GM10266 (cell line): ENCODE measurements around the gene TOR1A.

Source experiments
- DNase-seq: peaks from one replicate; pipeline ENCODE4 v3.0.0; 2012; ENCODE audit errors: extremely low spot score
- CTCF ChIP-seq: IDR thresholded peaks from 2 replicates; pipeline ENCODE4 v1.5.1; 2012; ENCODE audit warnings: mild to moderate bottlenecking, low read depth; ENCODE audit not compliant: control insufficient read depth, insufficient read depth; ENCODE audit errors: missing control alignments

TOR1A gene

DNA sequence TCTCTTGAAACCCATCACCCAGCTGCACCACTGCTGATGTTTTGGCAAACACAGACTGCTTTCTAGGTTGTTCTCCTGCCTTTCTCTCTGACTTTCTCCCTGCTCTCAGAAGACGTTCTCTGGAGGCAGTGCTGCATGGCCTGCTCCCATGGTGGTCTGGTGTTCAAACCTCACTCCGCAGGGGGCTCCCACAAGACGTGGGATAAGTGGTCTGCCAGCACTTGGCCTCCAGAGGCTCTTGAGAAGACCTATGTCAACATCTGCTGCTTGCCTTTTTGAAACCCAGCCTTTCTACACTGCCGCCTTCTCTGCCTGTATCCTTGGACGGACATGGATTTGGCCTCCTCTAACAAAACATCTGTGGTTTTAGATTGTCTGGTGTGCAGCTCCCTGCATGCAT, 27.9 kb upstream of the TOR1A start:
- DNase-seq, result no peak

DNA sequence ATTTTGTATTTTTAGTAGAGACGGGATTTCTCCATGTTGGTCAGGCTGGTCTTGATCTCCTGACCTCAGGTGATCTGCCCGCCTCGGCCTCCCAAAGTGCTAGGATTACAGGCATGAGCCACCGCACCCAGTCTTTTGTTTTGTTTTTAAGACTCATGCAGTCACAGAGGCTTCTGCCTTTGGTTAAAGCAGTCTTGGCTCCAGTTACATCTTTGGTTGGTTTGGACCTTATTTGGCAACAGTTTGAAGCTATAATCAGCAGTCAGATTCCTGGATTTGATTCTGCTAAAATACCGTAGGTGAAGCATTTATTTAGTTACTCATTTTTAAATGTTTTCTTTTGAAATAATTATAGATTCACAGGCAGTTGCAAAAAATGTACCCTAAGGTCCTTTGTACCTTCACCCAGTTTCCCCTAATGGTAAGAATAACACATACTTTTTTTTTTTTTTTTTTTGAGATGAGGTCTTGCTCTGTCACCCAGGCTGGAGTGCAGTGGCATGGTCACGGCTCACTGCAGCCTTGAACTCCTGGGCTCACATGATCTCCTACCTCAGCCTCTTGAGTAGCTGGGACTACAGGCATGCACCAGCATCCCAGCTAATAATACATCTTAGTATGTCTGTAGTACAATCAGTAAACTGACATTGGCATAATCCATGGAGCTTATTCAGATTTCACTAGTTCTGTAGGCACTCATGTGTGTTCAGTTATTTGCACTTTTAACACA, 27.1 kb upstream of the TOR1A start:
- DNase-seq, result no peak

More for the DNA sequence above, 27.9 kb upstream of the TOR1A start:
- no peak for TF ChIP-seq CTCF

GRCh38 chr9:129849901-129850300, 26.0 kb upstream of the TOR1A start:
- DNase-seq, result no peak
- no peak for TF ChIP-seq CTCF

More for the DNA sequence above, 27.1 kb upstream of the TOR1A start:
- TF ChIP-seq CTCF, result no peak

DNA sequence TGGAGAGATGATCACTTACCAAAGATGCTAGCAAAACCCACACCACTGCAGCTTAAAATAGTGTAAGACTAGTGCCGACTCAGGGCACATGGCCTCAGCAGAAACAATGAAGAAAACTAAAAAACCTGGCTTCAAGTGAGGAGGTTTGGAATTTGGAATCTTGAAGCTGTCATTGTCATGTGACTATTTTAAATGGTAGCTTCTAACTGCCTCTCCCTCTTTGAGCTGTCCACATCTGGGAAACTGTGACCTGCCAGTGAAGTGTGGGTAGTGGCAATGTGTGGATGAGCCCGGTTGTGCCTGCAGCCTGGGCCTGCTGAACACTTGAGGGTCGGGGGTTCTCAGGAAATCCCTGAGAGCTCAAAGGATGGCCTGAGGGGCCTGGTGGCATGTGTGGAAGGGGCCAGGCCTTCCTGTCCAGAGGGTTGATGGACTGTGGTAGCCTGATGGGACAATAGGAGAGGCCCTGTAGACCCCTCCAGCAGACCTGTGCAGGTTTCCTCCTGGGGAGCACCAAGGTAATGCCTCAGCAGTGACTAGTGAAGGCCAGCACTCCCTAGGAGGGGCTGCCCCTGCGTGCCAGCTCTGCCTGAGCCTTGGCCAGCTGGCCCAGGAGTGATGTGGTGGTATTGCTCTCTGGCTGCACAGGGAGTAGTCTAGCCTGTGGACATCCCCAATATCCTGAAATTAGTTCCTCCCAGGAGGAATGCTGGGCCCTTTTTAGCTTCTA, 24.9 kb upstream of the TOR1A start:
- no peak for TF ChIP-seq CTCF
- no peak for DNase-seq

- DNase-seq, result no peak
- no peak for TF ChIP-seq CTCF
Measured at GRCh38 chr9:129845373-129845772, 21.4 kb upstream of the TOR1A start.

DNA sequence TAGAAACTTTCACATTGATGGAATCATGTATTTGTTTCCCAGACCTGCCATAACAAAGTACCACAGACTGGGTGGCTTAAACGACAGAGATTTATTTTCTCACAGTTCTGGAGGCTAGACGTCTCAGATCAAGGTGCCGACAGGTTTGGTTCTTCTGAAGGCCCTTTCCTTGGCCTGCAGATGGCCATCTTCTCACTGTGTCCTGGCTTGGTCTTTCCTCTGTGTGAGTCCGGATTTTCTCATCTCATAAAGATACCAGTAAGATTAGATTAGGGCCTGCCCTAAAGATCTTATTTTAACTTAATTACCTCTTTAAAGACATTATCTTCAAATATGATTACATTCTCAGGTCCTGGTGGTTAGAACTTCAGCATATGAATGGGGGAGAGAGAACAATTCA, 17.1 kb upstream of the TOR1A start:
- no peak for TF ChIP-seq CTCF
- no peak for DNase-seq

DNA sequence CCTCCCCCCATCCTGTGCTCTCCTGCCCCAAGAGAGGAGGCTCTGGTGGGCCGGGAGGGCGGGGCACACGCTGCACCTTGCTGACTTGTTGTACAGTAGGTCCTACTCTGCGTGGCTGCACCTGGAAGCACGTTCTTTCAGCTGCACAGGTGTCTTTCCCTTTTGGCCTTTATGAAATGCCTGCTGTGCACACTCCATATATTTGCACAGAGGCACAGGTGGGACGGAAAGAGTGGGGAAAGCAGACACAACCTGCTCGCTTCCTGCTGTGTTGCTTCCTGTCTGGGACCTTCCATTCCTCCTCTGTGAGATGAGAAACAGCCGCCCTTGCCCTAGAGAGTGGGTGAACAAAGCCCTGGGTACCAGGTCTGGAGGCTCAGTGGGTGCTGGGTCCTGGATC, 16.1 kb upstream of the TOR1A start:
- no peak for TF ChIP-seq CTCF
- DNase-seq, result no peak
